Omental fat pad (tissue), 4 donors: Measurements from ENCODE around the gene C19orf81. TPM values are rescaled to one million over a fixed set of nuclear protein-coding genes. Genes with fewer than 3 reads are reported as not detected.
A peak's percentile ranks its signal among the peaks of the same experiment; 100 is the strongest.
"Not testable (repeated sequence)": the region's sequence is repeated elsewhere in the genome, so short reads cannot be mapped to it uniquely, and the experiment has no call there.

Source experiments
- ATAC-seq: fragments of 150-250 bp; one replicate; pipeline ENCODE4 v1.9.1; 2016; ENCODE audit warnings: mild to moderate bottlenecking, moderate library complexity; ENCODE audit not compliant: low FRiP score
- DNase-seq: peaks from one replicate; pipeline ENCODE4 v3.0.0-alpha.2; 2019; ENCODE audit warnings: low spot score
- total RNA-seq, 4 donors: library from RNA; depleted of rRNA; stranded (reverse); fragments of >200 nt; gene quantifications; one replicate each; pipeline ENCODE4 v1.1.0, GENCODE V29; 2016
- TF ChIP-seq, protein P1 (sequence below), 3 donors: fragments of 450-650 bp; IDR thresholded peaks; one replicate each; pipeline ENCODE4 v1.5.1; 2016 to 2017; ENCODE audit warnings: antibody characterized with exemption in 3 of 3, mild to moderate bottlenecking in 3 of 3, moderate library complexity in 2 of 3

C19orf81 gene
- total RNA-seq, 4 donors from 2014 or later, result not detected

DNA sequence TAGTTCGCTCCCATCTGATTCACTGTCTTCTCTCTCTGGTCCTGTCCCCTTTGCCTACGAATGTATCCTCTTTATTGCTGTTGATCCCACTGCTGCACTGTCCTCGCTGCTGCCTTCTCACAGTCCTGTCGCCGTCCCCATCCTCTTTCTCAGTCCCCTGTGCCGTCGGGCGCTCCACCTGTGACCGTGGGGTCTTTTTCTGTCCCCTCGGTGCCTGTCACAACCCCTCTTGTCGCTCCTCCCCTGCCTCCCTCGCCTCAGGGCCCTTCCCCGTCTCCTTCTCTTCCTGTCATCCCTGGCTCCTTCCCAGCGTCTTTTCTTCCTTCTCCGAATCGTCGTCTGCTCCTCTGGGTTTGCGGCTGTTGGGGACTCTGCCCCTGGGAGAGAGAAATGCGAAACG is 41.9 kb upstream of the C19orf81 start:
- ATAC-seq, result no peak
- no peak for DNase-seq
- TF ChIP-seq, protein P1, sequence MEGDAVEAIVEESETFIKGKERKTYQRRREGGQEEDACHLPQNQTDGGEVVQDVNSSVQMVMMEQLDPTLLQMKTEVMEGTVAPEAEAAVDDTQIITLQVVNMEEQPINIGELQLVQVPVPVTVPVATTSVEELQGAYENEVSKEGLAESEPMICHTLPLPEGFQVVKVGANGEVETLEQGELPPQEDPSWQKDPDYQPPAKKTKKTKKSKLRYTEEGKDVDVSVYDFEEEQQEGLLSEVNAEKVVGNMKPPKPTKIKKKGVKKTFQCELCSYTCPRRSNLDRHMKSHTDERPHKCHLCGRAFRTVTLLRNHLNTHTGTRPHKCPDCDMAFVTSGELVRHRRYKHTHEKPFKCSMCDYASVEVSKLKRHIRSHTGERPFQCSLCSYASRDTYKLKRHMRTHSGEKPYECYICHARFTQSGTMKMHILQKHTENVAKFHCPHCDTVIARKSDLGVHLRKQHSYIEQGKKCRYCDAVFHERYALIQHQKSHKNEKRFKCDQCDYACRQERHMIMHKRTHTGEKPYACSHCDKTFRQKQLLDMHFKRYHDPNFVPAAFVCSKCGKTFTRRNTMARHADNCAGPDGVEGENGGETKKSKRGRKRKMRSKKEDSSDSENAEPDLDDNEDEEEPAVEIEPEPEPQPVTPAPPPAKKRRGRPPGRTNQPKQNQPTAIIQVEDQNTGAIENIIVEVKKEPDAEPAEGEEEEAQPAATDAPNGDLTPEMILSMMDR (IDR thresholded peaks at IDR 0.05), result no peak

DNA sequence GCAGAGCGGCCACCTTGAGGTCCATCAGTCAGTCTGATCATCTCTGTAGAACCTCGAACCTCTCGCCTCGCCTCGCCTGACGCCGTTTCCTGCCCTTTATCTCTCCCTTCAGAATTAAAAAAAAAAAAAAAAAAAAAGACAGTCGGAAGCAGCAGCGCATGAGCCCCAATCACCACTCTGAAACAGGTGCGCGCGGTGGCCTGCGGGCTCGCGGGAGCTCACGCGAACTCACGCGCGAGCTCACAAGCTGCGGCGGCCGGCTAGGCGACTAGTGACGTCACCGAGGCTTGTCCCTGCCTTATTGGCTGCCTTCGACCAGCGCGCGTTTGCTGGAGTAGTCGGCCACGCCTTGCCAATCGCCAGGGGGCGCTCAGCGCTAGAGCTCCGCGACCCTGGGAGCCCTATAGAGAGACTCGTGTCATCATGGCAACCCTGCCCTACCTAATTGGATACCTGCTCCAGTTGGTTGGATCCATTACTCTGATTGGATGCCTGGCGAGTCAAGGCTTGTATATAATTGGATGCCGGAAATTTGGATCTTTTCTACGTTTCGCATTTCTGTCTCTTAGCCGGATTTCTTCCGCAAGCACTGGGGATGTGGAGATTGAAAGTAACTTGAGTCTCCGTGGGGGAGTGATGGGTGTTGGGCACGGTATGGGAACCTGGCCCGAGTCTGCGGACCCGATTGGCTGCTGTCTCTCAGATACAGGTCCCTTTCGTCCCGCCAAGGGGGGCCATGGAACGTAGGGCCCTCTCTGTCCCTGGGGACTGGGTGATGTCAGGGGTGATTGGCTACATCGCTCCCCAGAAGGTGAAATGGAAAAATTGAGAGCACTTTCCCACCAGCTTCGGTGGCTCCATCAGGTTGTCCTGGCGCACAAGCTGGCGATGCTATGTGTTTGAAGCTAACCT is 41.1 kb upstream of the C19orf81 start:
- ATAC-seq (peak; percentile 64), DNase-seq (peak; percentile 55)
- TF ChIP-seq, protein P1 (IDR thresholded peaks at IDR 0.05), result no peak

DNA sequence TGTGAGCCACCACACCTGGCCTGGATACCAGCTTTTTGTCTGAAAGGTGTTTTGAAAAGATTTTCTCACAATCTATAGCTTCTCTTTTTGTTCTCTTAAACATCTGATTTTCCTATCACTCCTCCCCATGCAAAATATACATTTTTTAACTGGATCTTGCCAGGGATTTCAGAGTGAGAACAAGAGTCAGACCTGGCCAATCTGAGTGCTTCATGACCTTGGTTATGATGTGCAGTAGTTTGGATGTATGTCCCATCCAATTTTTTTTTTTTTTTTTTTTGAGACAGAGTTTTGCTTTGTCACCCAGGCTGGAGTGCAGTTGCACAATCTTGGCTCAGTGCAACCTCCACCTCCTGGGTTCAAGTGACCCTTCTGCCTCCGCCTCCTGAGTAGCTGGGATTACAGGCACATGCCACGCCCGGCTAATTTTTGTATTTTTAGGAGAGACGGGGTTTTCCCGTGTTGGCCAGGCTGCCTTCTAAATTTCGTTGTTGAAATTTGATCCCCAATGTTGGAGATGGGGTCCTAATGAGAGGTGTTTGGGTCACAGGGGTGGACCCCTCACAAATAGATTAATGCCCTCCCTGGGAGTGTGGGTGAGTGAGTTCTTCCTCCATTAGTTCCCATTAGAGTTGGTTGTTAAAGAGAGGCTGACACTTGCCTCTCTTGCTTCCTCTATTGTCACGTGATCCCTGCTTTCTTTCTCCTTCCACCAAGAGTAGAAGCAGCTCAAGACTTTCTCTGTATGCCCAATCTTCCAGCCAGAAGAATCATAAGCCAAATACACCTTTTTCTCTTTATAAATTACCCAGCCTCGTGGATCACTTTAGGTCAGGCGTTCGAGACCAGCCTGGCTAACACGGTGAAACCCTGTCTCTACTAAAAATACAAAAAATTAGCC is 36.5 kb upstream of the C19orf81 start:
- not testable (repeated sequence) for DNase-seq, ATAC-seq

DNA sequence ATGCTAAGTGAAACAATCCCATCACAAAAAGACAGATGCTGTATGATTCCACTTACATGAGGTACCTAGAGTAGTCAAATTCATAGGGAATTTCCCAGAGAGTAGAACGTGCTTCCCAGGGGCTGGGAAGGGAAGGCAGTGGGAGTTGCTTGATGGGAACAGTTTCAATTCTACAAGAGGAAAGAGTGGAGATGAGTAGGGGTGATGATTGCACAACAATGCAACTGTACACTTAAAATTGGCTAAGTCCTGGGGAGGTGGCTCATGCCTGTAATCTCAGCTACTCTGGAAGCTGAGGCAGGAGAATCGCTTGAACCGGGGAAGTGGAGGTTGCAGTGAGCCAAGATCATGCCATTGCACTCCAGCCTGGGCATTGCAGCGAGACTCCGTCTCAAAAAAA is 30.9 kb upstream of the C19orf81 start:
- DNase-seq, result not testable (repeated sequence)
- ATAC-seq, result peak; percentile 71

DNA sequence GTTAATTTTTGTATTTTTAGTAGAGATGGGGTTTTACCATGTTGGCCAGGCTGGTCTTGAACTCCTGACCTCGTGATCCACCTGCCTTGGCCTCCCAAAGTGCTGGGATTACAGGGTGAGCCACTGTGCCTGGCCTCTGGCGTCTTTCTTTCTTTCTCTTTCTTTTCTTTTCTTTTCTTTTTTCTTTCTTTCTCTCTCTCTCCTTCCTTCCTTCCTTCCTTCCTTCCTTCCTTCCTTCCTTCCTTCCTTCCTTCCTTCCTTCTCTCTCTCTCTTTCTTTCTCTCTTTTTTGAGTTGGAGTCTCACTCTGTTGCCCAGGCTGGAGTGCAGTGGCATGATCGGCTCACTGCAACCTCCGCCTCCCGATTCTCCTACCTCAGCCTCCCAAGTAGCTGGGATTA is 30.1 kb upstream of the C19orf81 start:
- DNase-seq, ATAC-seq: not testable (repeated sequence)

DNA sequence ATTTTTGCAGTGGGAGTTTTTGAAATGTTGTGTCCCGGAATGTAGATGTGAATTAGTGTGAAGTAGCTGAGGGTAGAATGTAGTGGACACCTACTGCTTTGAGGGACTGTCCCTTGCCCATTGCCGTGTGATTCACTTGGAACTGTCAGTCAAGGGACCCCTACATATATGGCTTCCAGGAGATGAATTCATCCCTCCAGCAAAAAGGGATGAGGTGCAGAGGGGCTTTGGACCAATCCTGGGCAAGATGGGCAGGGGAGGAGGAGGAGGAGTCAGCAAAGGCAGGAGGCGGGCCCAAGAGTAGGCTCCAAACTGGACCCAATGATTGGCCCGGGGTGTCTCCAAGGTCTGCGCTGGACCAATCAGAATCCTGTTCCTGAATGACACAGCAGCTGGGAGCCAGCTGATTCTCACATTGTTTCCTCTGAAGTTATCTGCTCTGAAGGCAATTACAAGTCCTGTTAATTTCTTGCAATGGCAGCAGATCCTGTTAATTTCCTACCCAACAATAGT is 28.8 kb upstream of the C19orf81 start:
- not testable (repeated sequence) for ATAC-seq, DNase-seq

DNA sequence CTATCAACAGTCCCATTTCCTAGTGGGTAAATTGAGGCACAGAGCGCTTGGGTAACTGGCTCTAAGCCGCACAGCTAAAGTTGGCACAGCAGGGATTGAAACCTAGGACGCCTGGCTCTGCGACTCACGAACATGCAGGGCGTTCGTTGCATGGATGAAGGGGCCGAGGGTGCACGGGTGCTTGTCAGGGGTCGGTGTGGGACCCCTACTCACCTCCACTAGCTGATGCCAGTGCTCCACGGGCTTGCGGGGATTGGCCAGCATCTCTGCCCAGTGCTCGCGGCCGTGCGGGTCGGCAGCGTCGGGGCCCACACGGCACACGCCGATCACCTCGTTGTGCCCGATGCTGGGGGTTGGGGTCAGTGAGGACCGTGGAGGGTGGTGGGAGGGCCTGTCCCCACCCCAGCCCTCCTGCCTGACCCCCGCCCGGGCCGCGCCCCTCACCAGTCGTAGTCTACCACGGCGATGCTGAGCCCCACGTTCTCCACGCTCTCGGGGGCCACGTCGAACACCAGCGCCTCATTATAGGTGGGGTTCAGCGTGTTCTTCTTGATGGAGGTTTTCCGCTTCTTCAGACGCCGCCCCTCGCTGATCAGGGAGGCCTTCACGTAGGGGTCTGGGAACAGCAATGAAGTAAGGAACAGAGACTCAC is 24.2 kb upstream of the C19orf81 start:
- TF ChIP-seq, protein P1 (IDR thresholded peaks at IDR 0.05), result no peak
- no peak for ATAC-seq
- no peak for DNase-seq

DNA sequence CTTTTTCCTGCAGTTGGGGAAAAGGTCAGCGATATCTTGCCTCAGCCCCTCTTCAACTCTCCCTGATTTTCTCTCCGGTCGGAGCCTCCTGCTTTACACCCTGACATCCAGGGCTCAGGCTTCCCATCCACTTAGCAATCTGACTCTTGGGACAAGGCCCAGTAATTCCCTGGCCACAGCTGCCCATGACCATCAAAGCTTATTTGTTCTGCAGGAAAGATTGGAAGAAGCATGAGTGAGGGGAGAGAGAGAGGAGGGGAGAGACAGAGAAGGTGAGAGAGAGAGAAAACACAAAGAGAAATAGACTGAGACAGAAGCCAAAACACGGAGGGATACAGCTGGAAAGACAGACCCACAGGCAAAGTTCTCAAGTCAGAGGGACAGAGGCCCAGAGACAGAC is 23.2 kb upstream of the C19orf81 start:
- TF ChIP-seq, protein P1 (IDR thresholded peaks at IDR 0.05), result no peak
- ATAC-seq (no peak), DNase-seq (no peak)
